Keratinocyte (primary cell): ENCODE data around the gene PPP2R5B. TPM values are rescaled to one million over a fixed set of nuclear protein-coding genes. Genes with fewer than 3 reads are reported as not detected.

ENCODE experiments used
- DNase-seq: peaks from one replicate; pipeline ENCODE4 v3.0.0-alpha.2; 2011; ENCODE audit warnings: low read depth, missing footprints, low spot score
- FAIRE-seq: peaks from 2 replicates; lab custom pipeline; 2011; peaks lifted over from hg19 to GRCh38; lab: Jason Lieb, UNC
- H2AFZ ChIP-seq: 2 replicates; pipeline ENCODE4 v1.6.0; 2012; ENCODE audit warnings: low read length, control low read depth, inconsistent platforms; ENCODE audit not compliant: control insufficient read depth
- H3K27ac ChIP-seq: 2 replicates; pipeline ENCODE4 v1.5.1; 2011; ENCODE audit warnings: low read length; ENCODE audit not compliant: control insufficient read depth, insufficient read depth
- H3K27me3 ChIP-seq: 3 replicates; pipeline ENCODE4 v1.6.0; 2011; ENCODE audit warnings: low read length; ENCODE audit not compliant: control insufficient read depth, insufficient read depth; ENCODE audit errors: extremely low read depth
- H3K36me3 ChIP-seq, 2 experiments: 2 replicates in 1 of 2; 3 replicates in 1 of 2; pipeline ENCODE4 v1.5.1; 2011; ENCODE audit warnings: low read length in 2 of 2, mild to moderate bottlenecking in 1 of 2; ENCODE audit not compliant: control insufficient read depth in 2 of 2, insufficient read depth in 2 of 2; ENCODE audit errors: extremely low read depth in 1 of 2
- H3K4me1 ChIP-seq: 3 replicates; pipeline ENCODE4 v1.5.1; 2011; ENCODE audit warnings: low read length; ENCODE audit not compliant: control insufficient read depth, insufficient read depth; ENCODE audit errors: extremely low read depth
- H3K4me2 ChIP-seq: 3 replicates; pipeline ENCODE4 v1.6.0; 2011; ENCODE audit warnings: low read depth, low read length; ENCODE audit not compliant: control insufficient read depth, insufficient read depth; ENCODE audit errors: extremely low read depth
- H3K4me3 ChIP-seq, 3 experiments: fragments of 200-600 bp in 1 of 3; sonication (generic) in 1 of 3; 2 replicates in 2 of 3; 3 replicates in 1 of 3; pipeline ENCODE4 v1.5.1; 2011 to 2016; ENCODE audit warnings: low read length in 3 of 3, mild to moderate bottlenecking in 3 of 3, control low read depth in 2 of 3, inconsistent platforms in 1 of 3, low read depth in 1 of 3, mixed read lengths in 1 of 3, mixed run types in 1 of 3, moderate library complexity in 1 of 3; ENCODE audit not compliant: control insufficient read depth in 2 of 3, insufficient read depth in 2 of 3; ENCODE audit errors: extremely low read depth in 1 of 3
- H3K79me2 ChIP-seq: 2 replicates; pipeline ENCODE4 v1.6.0; 2012; ENCODE audit warnings: low read length; ENCODE audit not compliant: control insufficient read depth, insufficient read depth
- H3K9ac ChIP-seq: 3 replicates; pipeline ENCODE4 v1.6.0; 2011; ENCODE audit warnings: low read length; ENCODE audit not compliant: control insufficient read depth, insufficient read depth; ENCODE audit errors: extremely low read depth
- H3K9me1 ChIP-seq: 3 replicates; pipeline ENCODE4 v1.6.0; 2011; ENCODE audit warnings: low read length; ENCODE audit not compliant: control insufficient read depth, insufficient read depth; ENCODE audit errors: extremely low read depth
- H3K9me3 ChIP-seq: 2 replicates; pipeline ENCODE4 v1.5.1; 2012; ENCODE audit warnings: low read depth, low read length; ENCODE audit not compliant: control insufficient read depth
- H4K20me1 ChIP-seq: 3 replicates; pipeline ENCODE4 v1.6.0; 2011; ENCODE audit warnings: low read length; ENCODE audit not compliant: control insufficient read depth, insufficient read depth; ENCODE audit errors: extremely low read depth
- EZH2 ChIP-seq: IDR thresholded peaks from one replicate; pipeline ENCODE4 v1.6.1; 2012; ENCODE audit warnings: inconsistent platforms, mild to moderate bottlenecking, low read length, moderate library complexity
- dilution Hi-C: fragments of 300-500 bp; cut with MboI; formaldehyde crosslinking; loops from one replicate; pipeline ENCODE4 v1.7.0; 2020; ENCODE audit warnings: low sequenced_read_pairs; ENCODE audit not compliant: extremely low pct_ligation_motif_present
- polyA plus RNA-seq, 5 experiments: library from polyadenylated mRNA; depleted of rRNA in 3 of 5; stranded (reverse) in 3 of 5; stranded (forward) in 1 of 5; unstranded in 1 of 5; fragments of >200 nt; gene quantifications; 1 replicate in 1 of 5; 2 replicates in 3 of 5; 3 replicates in 1 of 5; pipeline versions ENCODE4 v1.2.1 to v1.2.3, GENCODE V29; 2011 to 2012; ENCODE audit warnings: missing spikeins in 2 of 5, low read depth in 1 of 5, low replicate concordance in 1 of 5
- TF ChIP-seq, protein P1 (sequence below), 3 experiments: IDR thresholded peaks in 1 of 3; conservative IDR thresholded peaks in 1 of 3; optimal IDR thresholded peaks in 1 of 3; 2 replicates in 2 of 3; 3 replicates in 1 of 3; pipeline versions ENCODE3 to v1.5.1; 2011; ENCODE audit warnings: low read length in 3 of 3, mild to moderate bottlenecking in 3 of 3, moderate library complexity in 2 of 3, control low read depth in 1 of 3, inconsistent platforms in 1 of 3; ENCODE audit not compliant: insufficient read depth in 2 of 3; ENCODE audit errors: extremely low read depth in 1 of 3

The PPP2R5B gene
- polyA plus RNA-seq, 1 donor (not counting 4 experiments of a cell fraction or from before 2014, with no cell fraction given): 16.4 TPM

DNA sequence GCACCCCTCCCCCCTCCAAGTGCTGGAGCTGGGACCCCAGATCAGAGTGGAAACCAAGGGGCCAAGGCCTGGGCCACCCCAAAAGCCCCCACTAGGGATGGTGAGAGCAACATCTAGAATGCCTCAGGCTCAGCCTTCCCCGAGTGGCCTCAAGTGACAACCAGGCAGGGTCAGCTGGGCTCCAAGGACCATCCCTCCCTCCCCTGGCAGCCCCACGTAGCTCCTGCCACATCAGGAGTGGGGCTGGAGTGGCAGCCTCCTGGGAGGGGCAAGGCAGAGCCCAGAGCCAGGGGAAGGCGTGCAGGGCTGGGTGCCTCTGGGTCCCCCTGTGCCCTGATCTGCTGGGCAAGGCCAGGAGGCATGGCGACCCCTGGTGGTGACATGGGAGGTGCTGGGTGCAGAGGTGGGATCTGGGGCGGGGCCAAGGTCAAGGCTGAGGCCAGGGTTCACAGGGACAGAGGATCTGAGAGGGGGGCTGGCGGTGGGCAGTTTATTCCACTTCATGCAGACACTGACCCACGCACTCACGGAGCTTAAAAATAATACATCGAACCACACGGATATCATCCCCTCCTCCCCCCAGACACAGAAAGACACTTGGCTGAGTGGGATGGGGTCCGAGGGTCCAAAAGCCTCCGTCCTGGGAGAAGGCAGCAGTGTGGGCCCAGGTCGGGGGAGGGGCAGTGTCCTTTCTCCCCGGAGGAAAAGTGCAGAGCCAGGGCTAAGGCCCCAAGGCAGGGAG, 30.2 kb upstream of the PPP2R5B start:
- FAIRE-seq: no peak
- H3K36me3 ChIP-seq: peaks cover 0 to 16% of the 10 kb centered on the region in 2 experiments

DNA sequence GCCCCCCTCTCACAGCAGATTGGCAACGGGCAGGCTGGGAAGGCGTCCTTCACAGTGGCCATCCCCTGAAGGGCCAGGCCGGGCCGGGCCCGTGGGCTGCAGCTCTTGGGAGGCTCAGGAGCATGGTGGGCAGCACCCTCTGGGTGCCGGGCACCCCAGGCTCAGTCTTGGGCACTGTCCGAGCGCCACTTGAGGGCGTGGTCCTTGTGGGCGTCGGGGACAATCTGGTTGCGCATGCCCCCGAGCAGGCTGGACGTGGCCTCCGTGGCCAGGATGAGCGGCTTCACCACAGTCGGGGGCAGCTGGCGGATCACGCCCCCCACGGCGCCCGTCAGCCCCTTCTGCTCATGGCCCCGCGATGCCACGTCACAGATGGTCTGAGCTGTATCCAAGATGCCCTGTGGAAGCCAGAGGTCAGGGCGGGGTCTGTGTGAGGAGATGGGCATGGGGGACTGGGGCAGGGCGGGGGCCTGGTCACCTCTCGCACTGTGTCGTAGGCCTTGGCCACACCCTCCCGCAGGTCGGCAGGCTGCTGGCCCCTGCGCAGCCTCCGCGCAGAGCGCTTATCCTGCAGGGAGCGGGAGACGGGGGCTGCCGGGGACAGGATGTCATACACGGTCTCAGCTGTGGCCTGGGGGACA, 29.6 kb upstream of the PPP2R5B start:
- H3K4me1 ChIP-seq: peaks cover 3% of the 10 kb centered on the region
- no peak overlapping the region for H2AFZ ChIP-seq
- no peak for FAIRE-seq
- H3K4me2 ChIP-seq: no peak overlapping the region
- no peak for DNase-seq
- H3K9me1 ChIP-seq: no peaks in the 10 kb centered on the region
- H3K79me2 ChIP-seq: no peaks in the 10 kb centered on the region
- H3K4me3 ChIP-seq: no peak overlapping the region
- H3K36me3 ChIP-seq: peaks cover 3 to 19% of the 10 kb centered on the region in 2 experiments
- no peaks in the 10 kb centered on the region for H3K27me3 ChIP-seq
- H3K9me3 ChIP-seq: no peaks in the 10 kb centered on the region
- no peaks in the 10 kb centered on the region for H4K20me1 ChIP-seq
- TF ChIP-seq, protein P1, sequence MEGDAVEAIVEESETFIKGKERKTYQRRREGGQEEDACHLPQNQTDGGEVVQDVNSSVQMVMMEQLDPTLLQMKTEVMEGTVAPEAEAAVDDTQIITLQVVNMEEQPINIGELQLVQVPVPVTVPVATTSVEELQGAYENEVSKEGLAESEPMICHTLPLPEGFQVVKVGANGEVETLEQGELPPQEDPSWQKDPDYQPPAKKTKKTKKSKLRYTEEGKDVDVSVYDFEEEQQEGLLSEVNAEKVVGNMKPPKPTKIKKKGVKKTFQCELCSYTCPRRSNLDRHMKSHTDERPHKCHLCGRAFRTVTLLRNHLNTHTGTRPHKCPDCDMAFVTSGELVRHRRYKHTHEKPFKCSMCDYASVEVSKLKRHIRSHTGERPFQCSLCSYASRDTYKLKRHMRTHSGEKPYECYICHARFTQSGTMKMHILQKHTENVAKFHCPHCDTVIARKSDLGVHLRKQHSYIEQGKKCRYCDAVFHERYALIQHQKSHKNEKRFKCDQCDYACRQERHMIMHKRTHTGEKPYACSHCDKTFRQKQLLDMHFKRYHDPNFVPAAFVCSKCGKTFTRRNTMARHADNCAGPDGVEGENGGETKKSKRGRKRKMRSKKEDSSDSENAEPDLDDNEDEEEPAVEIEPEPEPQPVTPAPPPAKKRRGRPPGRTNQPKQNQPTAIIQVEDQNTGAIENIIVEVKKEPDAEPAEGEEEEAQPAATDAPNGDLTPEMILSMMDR (optimal IDR thresholded peaks at IDR 0.05 in 1 of 3, IDR thresholded peaks at IDR 0.05 in 1 of 3, conservative IDR thresholded peaks at IDR 0.05 in 1 of 3; ENCODE audit: extremely low read depth in 1 of 3, insufficient read depth in 2 of 3, low read length in 3 of 3): no peak
- H3K9ac ChIP-seq: no peak overlapping the region
- dilution Hi-C loops: no loop called here
- H3K27ac ChIP-seq: no peak overlapping the region

More for the DNA sequence above, 30.2 kb upstream of the PPP2R5B start:
- no peak overlapping the region for H3K27ac ChIP-seq
- H3K9me1 ChIP-seq: no peaks in the 10 kb centered on the region
- no peaks in the 10 kb centered on the region for H3K79me2 ChIP-seq
- H3K9me3 ChIP-seq: no peaks in the 10 kb centered on the region
- no peak overlapping the region for H3K4me3 ChIP-seq
- TF ChIP-seq, protein P1 (optimal IDR thresholded peaks at IDR 0.05 in 1 of 3, IDR thresholded peaks at IDR 0.05 in 1 of 3, conservative IDR thresholded peaks at IDR 0.05 in 1 of 3; ENCODE audit: extremely low read depth in 1 of 3, insufficient read depth in 2 of 3, low read length in 3 of 3): peak; percentile 77 to 98 (median 86)
- no peak for TF ChIP-seq EZH2
- no peak overlapping the region for H3K9ac ChIP-seq
- no peaks in the 10 kb centered on the region for H4K20me1 ChIP-seq
- no peaks in the 10 kb centered on the region for H3K4me1 ChIP-seq
- no peak overlapping the region for H3K4me2 ChIP-seq
- dilution Hi-C loops: no loop called here
- no peak for DNase-seq
- no peaks in the 10 kb centered on the region for H3K27me3 ChIP-seq
- H2AFZ ChIP-seq: no peak overlapping the region
